Endothelial cell of umbilical vein (primary cell): ENCODE data around the gene AURKAIP1. TPM values are rescaled to one million over a fixed set of nuclear protein-coding genes. Genes with fewer than 3 reads are reported as not detected.
A peak's percentile ranks its signal among the peaks of the same experiment; 100 is the strongest.

Experiments
- BruUV-seq: library from RNA; stranded (reverse); fragments of 400-500 nt; replicated peaks from 2 replicates; lab custom pipeline; 2021; lab: Mats Ljungman, UMichigan
- CTCF ChIA-PET: fragments of 300-600, 350-600 bp; sonication (Branson Sonifier 250); formaldehyde crosslinking; loops from one replicate; lab custom pipeline; 2021; ENCODE audit warnings: antibody characterized with exemption, inconsistent platforms; lab: Charles Lee
- POLR2A ChIA-PET: fragments of 300-600, 350-600 bp; sonication (Branson Sonifier 250); formaldehyde crosslinking; loops from one replicate; lab custom pipeline; 2021; ENCODE audit warnings: antibody characterized with exemption, inconsistent platforms; lab: Charles Lee
- DNase-seq: peaks from one replicate; pipeline ENCODE4 v3.0.0-alpha.2; 2011; ENCODE audit warnings: low read depth, low spot score
- FAIRE-seq: peaks from 2 replicates; lab custom pipeline; 2011; peaks lifted over from hg19 to GRCh38; lab: Jason Lieb, UNC
- H2AFZ ChIP-seq: 2 replicates; pipeline ENCODE4 v1.6.0; 2012; ENCODE audit warnings: low read depth, low read length, control low read depth, inconsistent platforms
- H3K27ac ChIP-seq: 2 replicates; pipeline ENCODE4 v1.5.1; 2011; ENCODE audit warnings: low read depth, mild to moderate bottlenecking, control low read depth, low read length, moderate library complexity; ENCODE audit not compliant: insufficient read depth
- H3K27me3 ChIP-seq, 2 experiments: 2 replicates each; pipeline versions ENCODE4 v1.6.0 to v1.6.1; 2011; ENCODE audit warnings: low read length in 2 of 2, mixed read lengths in 1 of 2; ENCODE audit not compliant: control insufficient read depth in 2 of 2, insufficient read depth in 2 of 2
- H3K36me3 ChIP-seq, 2 experiments: 2 replicates in 1 of 2; 3 replicates in 1 of 2; pipeline ENCODE4 v1.5.1; 2011; ENCODE audit warnings: low read length in 2 of 2, mild to moderate bottlenecking in 1 of 2, moderate library complexity in 1 of 2; ENCODE audit not compliant: control insufficient read depth in 2 of 2, insufficient read depth in 2 of 2; ENCODE audit errors: extremely low read depth in 1 of 2
- H3K4me1 ChIP-seq: 3 replicates; pipeline ENCODE4 v1.5.1; 2011; ENCODE audit warnings: mild to moderate bottlenecking, low read length; ENCODE audit not compliant: control insufficient read depth, insufficient read depth; ENCODE audit errors: extremely low read depth
- H3K4me2 ChIP-seq: 2 replicates; pipeline ENCODE4 v1.6.1; 2011; ENCODE audit warnings: low read length, control low read depth, mixed read lengths; ENCODE audit not compliant: insufficient read depth
- H3K4me3 ChIP-seq, 3 experiments: fragments of 200-600 bp in 1 of 3; sonication (generic), shearing (Covaris generic) in 1 of 3; replicated peaks in 1 of 3; 2 replicates each; pipeline ENCODE4 v1.5.1; 2011 to 2016; ENCODE audit warnings: control low read depth in 3 of 3, low read length in 3 of 3, mild to moderate bottlenecking in 2 of 3, inconsistent platforms in 1 of 3, low read depth in 1 of 3, moderate library complexity in 1 of 3; ENCODE audit not compliant: insufficient read depth in 1 of 3
- H3K79me2 ChIP-seq: 2 replicates; pipeline ENCODE4 v1.6.0; 2012; ENCODE audit warnings: low read length, inconsistent platforms; ENCODE audit not compliant: control insufficient read depth, insufficient read depth
- H3K9ac ChIP-seq: replicated peaks from 2 replicates; pipeline ENCODE3; 2011; ENCODE audit warnings: low read length, control low read depth; ENCODE audit not compliant: insufficient read depth; ENCODE audit errors: extremely low read depth
- H3K9me1 ChIP-seq: replicated peaks from 3 replicates; pipeline ENCODE4 v1.6.0; 2011; ENCODE audit warnings: mild to moderate bottlenecking, low read length; ENCODE audit not compliant: control insufficient read depth, insufficient read depth; ENCODE audit errors: extremely low read depth
- H3K9me3 ChIP-seq: replicated peaks from 2 replicates; pipeline ENCODE4 v1.5.1; 2012; ENCODE audit warnings: low read length, inconsistent platforms; ENCODE audit not compliant: control insufficient read depth, insufficient read depth
- H4K20me1 ChIP-seq: replicated peaks from 2 replicates; pipeline ENCODE3; 2011; ENCODE audit warnings: mild to moderate bottlenecking, low read length; ENCODE audit not compliant: control insufficient read depth, insufficient read depth; ENCODE audit errors: extremely low read depth
- EZH2 ChIP-seq: IDR thresholded peaks from 2 replicates; pipeline ENCODE4 v1.6.1; 2012; ENCODE audit warnings: borderline replicate concordance, low read depth, mild to moderate bottlenecking, moderate library complexity, low read length, inconsistent platforms; ENCODE audit not compliant: severe bottlenecking
- FOS ChIP-seq: IDR thresholded peaks from 2 replicates; pipeline ENCODE4 v1.6.1; 2011; ENCODE audit warnings: mild to moderate bottlenecking, low read length, moderate library complexity, borderline replicate concordance; ENCODE audit not compliant: insufficient read depth
- GATA2 ChIP-seq: IDR thresholded peaks from 2 replicates; pipeline ENCODE4 v1.7.0; 2011; ENCODE audit warnings: low read depth, mild to moderate bottlenecking, moderate library complexity, mixed read lengths, low read length; ENCODE audit not compliant: insufficient read length, insufficient read depth
- JUN ChIP-seq: IDR thresholded peaks from 2 replicates; pipeline ENCODE4 v1.6.1; 2011; ENCODE audit warnings: borderline replicate concordance, low read depth; ENCODE audit not compliant: insufficient read length, insufficient read depth
- MYC ChIP-seq: IDR thresholded peaks from one replicate; pipeline ENCODE4 v1.6.1; 2011; ENCODE audit warnings: mild to moderate bottlenecking, low read depth, low read length
- POLR2A ChIP-seq: IDR thresholded peaks from 2 replicates; pipeline ENCODE4 v1.6.1; 2012; ENCODE audit warnings: low read depth, mild to moderate bottlenecking, control low read depth, low read length
- POLR2AphosphoS5 ChIP-seq: IDR thresholded peaks from 2 replicates; pipeline ENCODE4 v1.6.1; 2012; ENCODE audit warnings: low read depth, mild to moderate bottlenecking, control low read depth, low read length, moderate library complexity; ENCODE audit not compliant: insufficient read depth
- dilution Hi-C: fragments of 300-500 bp; cut with MboI; formaldehyde crosslinking; loops from one replicate; pipeline ENCODE4 v1.15.0; 2019; ENCODE audit warnings: low sequenced_read_pairs; ENCODE audit not compliant: extremely low pct_ligation_motif_present
- intact Hi-C: fragments of 100-400 bp; cut with micrococcal nuclease; formaldehyde crosslinking; loops from one replicate; pipeline ENCODE4 v1.10.0; 2022
- polyA plus RNA-seq, 4 experiments: library from polyadenylated mRNA; depleted of rRNA in 3 of 4; stranded (reverse) in 3 of 4; unstranded in 1 of 4; fragments of >200 nt; gene quantifications; 2 replicates each; pipeline versions ENCODE4 v1.2.1 to v1.2.3, GENCODE V29; 2011 to 2012; ENCODE audit warnings: missing spikeins in 1 of 4
- total RNA-seq: library from RNA; stranded (reverse); gene quantifications from 2 replicates; pipeline ENCODE4 v1.2.3, GENCODE V29; 2021
- TF ChIP-seq, protein P1 (sequence below), 2 donors: IDR thresholded peaks; 1 replicate in 1 of 2; 2 replicates in 1 of 2; pipeline ENCODE4 v1.5.1; 2011; ENCODE audit warnings: low read length in 2 of 2, mild to moderate bottlenecking in 2 of 2, moderate library complexity in 2 of 2, control low read depth in 1 of 2, inconsistent platforms in 1 of 2, low read depth in 1 of 2; ENCODE audit not compliant: insufficient read depth in 1 of 2; ENCODE audit errors: extremely low read depth in 1 of 2
- TF ChIP-seq, protein P2 (sequence below): IDR thresholded peaks from 2 replicates; pipeline ENCODE4 v1.6.1; 2011; ENCODE audit not compliant: insufficient read depth, insufficient read length

Gene AURKAIP1
- total and polyA plus RNA-seq, 2 donors (not counting 3 experiments of a cell fraction or from before 2014, with no cell fraction given), result 73.3 to 151 TPM

DNA sequence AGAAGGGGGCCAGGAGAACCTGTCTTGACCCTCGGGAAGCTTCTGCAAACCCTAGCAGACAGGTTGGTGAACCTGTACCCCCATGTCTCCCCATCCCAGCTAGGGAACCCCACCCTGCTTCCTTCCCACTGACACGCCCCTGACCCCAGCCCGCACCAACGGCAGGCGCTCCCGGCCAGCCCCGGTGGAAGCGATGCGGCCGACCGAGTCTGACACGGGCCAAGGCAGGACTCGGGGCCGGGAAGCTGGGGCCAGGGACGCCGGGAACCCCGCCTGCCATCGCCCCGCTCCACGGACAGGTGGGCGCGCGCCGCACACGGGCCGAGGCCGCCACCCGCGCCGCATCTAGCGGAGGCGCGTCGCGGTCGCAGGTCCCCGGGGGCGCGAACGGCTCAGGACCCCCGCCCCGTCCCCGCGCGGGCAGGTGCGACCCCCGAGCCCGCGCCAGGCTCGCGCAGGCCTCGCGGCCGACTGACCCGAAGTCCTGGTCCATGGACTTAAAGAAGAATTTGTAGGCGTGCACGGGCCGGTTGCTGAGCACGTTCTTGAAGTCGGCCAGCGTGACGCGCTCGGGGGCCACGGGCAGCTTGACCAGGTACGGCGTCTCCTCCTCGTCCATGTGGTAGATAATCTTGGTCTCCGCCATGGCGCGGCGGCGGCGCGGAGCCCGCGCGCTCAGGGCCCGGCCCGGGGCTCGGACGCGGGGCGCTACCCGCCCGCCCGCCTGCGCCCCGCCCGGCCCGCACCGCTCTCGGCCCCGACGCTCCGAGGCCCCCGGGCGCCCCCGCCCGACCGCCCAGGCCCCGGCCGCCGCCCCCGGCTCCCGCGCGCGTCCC lies 26.4 kb downstream of the AURKAIP1 start:
- peak; percentile 12 for FAIRE-seq
- CTCF ChIA-PET, result interaction anchor here (1.0 to 1.4 kb wide), 5 partner anchors 12 to 226 kb away, joined by 3 to 5 read pairs (median 3); no protein-coding TSS in a partner anchor

More for the DNA sequence above, 26.4 kb downstream of the AURKAIP1 start:
- peak; percentile 34 for DNase-seq
- H3K4me3 ChIP-seq, result peak overlapping the region; percentile 57 to 86 (median 58)
- peak overlapping the region; percentile 78 for H3K4me2 ChIP-seq
- H3K79me2 ChIP-seq, result peaks cover 33% of the 10 kb centered on the region
- H3K27ac ChIP-seq, result no peak overlapping the region
- H3K9ac ChIP-seq, result peak overlapping the region; percentile 38
- H4K20me1 ChIP-seq, result no peaks in the 10 kb centered on the region
- H3K9me3 ChIP-seq, result no peaks in the 10 kb centered on the region
- dilution Hi-C loops, result no loop called here
- H3K9me1 ChIP-seq, result no peaks in the 10 kb centered on the region
- H3K27me3 ChIP-seq, result peaks cover 2 to 8% of the 10 kb centered on the region in 2 experiments
- BruUV-seq, result no TSS peak
- peaks cover 10% of the 10 kb centered on the region for H3K4me1 ChIP-seq
- no peaks in the 10 kb centered on the region for H3K36me3 ChIP-seq
- H2AFZ ChIP-seq, result peak overlapping the region; percentile 41
- POLR2A ChIA-PET, result no interaction called here
- TF ChIP-seq POLR2A (no peak), MYC (no peak), EZH2 (no peak), JUN (no peak), FOS (no peak), POLR2AphosphoS5 (no peak), GATA2 (no peak)
- TF ChIP-seq, protein P1, sequence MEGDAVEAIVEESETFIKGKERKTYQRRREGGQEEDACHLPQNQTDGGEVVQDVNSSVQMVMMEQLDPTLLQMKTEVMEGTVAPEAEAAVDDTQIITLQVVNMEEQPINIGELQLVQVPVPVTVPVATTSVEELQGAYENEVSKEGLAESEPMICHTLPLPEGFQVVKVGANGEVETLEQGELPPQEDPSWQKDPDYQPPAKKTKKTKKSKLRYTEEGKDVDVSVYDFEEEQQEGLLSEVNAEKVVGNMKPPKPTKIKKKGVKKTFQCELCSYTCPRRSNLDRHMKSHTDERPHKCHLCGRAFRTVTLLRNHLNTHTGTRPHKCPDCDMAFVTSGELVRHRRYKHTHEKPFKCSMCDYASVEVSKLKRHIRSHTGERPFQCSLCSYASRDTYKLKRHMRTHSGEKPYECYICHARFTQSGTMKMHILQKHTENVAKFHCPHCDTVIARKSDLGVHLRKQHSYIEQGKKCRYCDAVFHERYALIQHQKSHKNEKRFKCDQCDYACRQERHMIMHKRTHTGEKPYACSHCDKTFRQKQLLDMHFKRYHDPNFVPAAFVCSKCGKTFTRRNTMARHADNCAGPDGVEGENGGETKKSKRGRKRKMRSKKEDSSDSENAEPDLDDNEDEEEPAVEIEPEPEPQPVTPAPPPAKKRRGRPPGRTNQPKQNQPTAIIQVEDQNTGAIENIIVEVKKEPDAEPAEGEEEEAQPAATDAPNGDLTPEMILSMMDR (IDR thresholded peaks at IDR 0.05; ENCODE audit: extremely low read depth in 1 of 2, insufficient read depth in 1 of 2, low read depth in 1 of 2, low read length in 2 of 2), result no peak
- TF ChIP-seq, protein P2, sequence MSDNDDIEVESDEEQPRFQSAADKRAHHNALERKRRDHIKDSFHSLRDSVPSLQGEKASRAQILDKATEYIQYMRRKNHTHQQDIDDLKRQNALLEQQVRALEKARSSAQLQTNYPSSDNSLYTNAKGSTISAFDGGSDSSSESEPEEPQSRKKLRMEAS, result no peak
- intact Hi-C loops, result loop anchor here (1.0 kb wide), 2 partner anchors 27 to 39 kb away; partner anchors contain the start of gene AURKAIP1
